ENCODE results near the gene SORCS1. TPM values are rescaled to one million over a fixed set of nuclear protein-coding genes. Genes with fewer than 3 reads are reported as not detected.

The SORCS1 gene
- polyA plus RNA-seq, 1 of the 3 experiments (the other 2 are of a cell fraction), result 0.66 TPM

- Histone ChIP-seq H3K79me2 (ENCODE audit: insufficient read depth) (no peaks in the 10 kb centered on the region), H3K27me3 (ENCODE audit: insufficient read depth) (no peaks in the 10 kb centered on the region), H3K27ac (ENCODE audit: low read depth in 2 of 2, low read length in 1 of 2) (peak overlapping the region in 1 of 2 experiments; percentile 93; a peak in 3 of 4 replicates), H3K36me3 (replicated peaks in 1 of 2; ENCODE audit: control insufficient read depth in 1 of 2, insufficient read depth in 2 of 2, low read length in 1 of 2) (no peaks in the 10 kb centered on the region), H3K9ac (no peak overlapping the region), H3K4me2 (0 out of 2 replicates have a peak overlapping the region, but pooled peaks have one; percentile 7), H3K4me1 (ENCODE audit: control insufficient read depth in 1 of 2, insufficient read depth in 2 of 2, low read depth in 1 of 2, low read length in 1 of 2) (peaks cover 6 to 35% of the 10 kb centered on the region in 2 experiments; a peak in 2 of 4 replicates), H3K4me3 (ENCODE audit: low read depth in 2 of 2, low read length in 1 of 2) (no peak overlapping the region), H4K20me1 (ENCODE audit: insufficient read depth) (no peaks in the 10 kb centered on the region), H3K9me3 (no peaks in the 10 kb centered on the region), H3K9me2 (no peaks in the 10 kb centered on the region), H2AFZ (ENCODE audit: low read depth) (no peak overlapping the region), H3F3A (replicated peaks; ENCODE audit: insufficient read depth) (no peaks in the 10 kb centered on the region)
- DNase-seq, result no peak
- CTCF ChIA-PET, result interaction anchor here (1.1 to 1.7 kb wide), 5 partner anchors 10 to 327 kb away, joined by 3 to 8 read pairs (median 3); no protein-coding TSS in a partner anchor
- no peak for TF ChIP-seq YY1 (IDR thresholded peaks at IDR 0.05; ENCODE audit: low read depth)
- no peak for TF ChIP-seq ZBTB33 (IDR thresholded peaks at IDR 0.05; ENCODE audit: borderline replicate concordance, low read depth)
- TF ChIP-seq MXI1 (IDR thresholded peaks at IDR 0.05; ENCODE audit: low read depth, low read length), result no peak
- no peak for TF ChIP-seq CTCF (IDR thresholded peaks at IDR 0.05)
- TF ChIP-seq SMC3 (IDR thresholded peaks at IDR 0.05; ENCODE audit: low read depth, low read length), result no peak
- no peak for TF ChIP-seq FOXJ3 (CRISPR knock-in tag; IDR thresholded peaks at IDR 0.05)
- no peak for TF ChIP-seq GABPA (IDR thresholded peaks at IDR 0.05; ENCODE audit: low read depth)
- no peak for TF ChIP-seq REST (IDR thresholded peaks at IDR 0.05; ENCODE audit: low read depth, low read length)
- TF ChIP-seq MEF2A (IDR thresholded peaks at IDR 0.05; ENCODE audit: borderline replicate concordance, low read depth), result no peak
- no peak for TF ChIP-seq NFIC (IDR thresholded peaks at IDR 0.05; ENCODE audit: borderline replicate concordance)
- TF ChIP-seq RFX5 (IDR thresholded peaks at IDR 0.05; ENCODE audit: low read length), result no peak
- TF ChIP-seq TAF1 (IDR thresholded peaks at IDR 0.05; ENCODE audit: borderline replicate concordance, low read depth, low read length), result no peak
- no peak for TF ChIP-seq FOSL2 (IDR thresholded peaks at IDR 0.05; ENCODE audit: borderline replicate concordance, low read depth)
- POLR2A ChIA-PET, result interaction anchor here (1.0 to 2.0 kb wide), 4 partner anchors 10 to 132 kb away, joined by 3 to 6 read pairs (median 4); partner anchors contain the start of gene SORCS1
- WGBS (ENCODE audit: low lambda C conversion rate), result 54% methylated on average over 10 of the region's 10 CpGs
Measured at GRCh38 chr10:107032700-107033401, 131.7 kb downstream of the SORCS1 start.
